ENCODE data around the gene RFNG.

RFNG gene

GRCh38 chr17:82058230-82058854, 6.7 kb upstream of the RFNG start:
- DNase-seq: no peak

DNA sequence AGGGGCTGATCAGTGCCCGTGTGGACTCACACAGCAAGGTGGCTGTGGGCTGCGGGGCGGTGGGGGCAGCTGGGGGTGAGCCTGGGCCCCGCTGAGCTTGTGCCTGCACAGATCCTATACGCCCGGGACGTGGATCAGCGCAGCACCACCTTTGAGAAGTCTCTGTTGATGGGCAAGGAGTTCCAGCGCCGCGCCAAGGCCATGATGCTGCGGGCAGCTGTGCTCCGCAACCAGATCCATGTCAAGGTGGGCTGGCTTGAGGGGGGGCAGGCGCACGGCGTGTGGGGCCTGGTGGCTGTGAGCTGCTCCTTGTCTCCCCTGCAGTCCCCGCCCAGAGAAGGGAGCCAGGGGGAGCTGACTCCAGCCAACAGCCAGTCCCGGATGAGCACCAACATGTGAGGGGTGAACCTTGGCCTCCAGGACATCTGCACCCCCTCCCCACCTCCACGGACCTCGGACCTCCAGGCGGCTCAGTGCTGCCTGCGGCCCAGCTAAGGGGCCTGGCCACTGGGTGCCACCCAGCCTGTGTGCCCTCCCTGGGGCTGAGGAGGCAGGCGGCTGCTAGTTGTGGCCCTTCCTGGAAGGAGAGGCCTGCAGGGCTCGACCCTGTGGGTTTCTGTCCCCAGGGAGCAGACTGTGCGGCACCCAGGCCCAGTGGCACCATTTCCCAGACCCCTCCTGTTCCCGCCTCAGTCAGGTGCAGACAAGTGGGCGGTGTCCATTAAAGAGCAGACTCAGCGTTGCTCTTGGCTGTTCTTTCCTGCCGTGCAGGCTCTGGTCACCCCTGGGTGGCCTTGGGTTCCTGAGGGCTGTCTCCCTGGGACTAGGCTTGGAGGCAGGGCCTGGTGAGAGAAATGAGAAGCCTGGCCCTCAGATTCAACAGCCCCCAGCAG, 5.4 kb upstream of the RFNG start:
- no peak for DNase-seq

DNA sequence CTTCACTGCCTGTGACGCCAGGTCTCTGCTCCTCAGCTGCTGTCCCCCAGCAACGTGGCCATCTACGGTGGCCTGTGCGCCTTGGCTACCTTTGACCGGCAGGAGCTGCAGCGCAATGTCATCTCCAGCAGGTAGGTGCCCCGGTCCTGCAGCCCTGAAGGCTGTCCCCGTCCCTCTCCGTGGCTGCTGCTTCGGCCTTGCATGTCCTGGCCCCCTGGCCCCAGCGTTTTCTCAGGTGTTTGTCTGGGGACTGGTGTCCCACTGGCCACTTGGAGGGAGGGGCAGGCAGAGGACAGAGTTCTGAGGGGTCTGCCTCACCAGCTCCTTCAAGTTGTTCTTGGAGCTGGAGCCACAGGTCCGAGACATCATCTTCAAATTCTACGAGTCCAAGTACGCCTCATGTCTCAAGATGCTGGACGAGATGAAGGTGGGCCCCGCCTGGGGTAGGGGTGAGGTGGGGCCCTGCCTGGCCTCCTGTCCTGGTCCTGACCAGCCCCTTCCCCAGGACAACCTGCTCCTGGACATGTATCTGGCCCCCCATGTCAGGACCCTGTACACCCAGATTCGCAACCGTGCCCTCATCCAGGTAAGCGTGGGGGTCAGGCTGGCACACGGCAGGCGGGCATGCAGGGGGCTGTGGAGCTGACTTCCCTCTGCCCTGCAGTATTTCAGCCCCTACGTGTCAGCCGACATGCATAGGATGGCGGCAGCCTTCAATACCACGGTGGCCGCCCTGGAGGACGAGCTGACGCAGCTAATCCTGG, 4.5 kb upstream of the RFNG start:
- DNase-seq: no peak

DNA sequence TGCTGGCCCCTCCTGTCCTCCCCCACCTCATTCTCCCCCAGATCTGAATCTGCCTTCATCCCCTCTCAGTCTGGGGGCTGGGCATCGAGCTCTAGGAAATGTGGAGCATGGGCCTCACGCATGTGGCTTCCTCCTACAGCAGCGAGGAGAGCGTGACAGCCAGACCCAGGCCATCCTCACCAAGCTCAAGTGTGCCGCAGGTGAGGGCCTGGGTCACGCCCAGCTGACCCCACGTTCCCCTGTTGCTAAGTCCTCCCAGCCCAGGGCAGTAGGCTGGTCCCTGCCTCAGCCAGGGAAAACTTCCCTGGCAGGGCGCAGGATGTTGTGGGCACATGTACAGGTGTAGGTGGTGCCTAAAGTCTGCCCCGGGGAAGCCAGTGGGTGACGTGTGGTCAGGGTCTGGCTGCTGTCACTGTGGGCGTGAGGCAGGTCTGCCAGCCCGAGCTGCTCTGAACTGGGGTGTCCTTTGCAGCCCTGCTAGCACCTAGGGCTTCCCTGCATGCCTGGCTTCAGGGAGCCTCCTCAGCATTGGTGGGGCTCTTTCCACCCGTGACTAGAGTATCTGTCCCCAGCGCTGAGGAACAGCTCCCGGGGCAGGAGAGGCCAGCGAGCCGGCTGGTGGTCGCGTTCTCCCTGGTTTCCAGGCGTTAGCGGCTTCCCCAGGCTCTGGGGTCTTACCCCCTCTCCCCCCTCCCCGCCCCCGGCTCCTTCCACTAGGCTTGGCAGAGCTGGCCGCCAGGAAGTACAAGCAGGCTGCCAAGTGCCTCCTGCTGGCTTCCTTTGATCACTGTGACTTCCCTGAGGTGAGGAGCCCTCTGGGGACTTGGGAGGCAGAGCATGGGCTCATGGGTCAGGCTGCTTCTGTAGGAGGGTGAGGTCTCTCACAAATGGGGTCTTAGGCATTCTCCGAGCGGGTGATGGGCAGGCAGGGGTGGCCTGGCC, 3.7 kb upstream of the RFNG start:
- DNase-seq: no peak

- DNase-seq: no peak
Measured at GRCh38 chr17:82054351-82055022, 2.9 kb upstream of the RFNG start.

- DNase-seq: no peak
Measured at GRCh38 chr17:82053556-82054263, 2.1 kb upstream of the RFNG start.

DNA sequence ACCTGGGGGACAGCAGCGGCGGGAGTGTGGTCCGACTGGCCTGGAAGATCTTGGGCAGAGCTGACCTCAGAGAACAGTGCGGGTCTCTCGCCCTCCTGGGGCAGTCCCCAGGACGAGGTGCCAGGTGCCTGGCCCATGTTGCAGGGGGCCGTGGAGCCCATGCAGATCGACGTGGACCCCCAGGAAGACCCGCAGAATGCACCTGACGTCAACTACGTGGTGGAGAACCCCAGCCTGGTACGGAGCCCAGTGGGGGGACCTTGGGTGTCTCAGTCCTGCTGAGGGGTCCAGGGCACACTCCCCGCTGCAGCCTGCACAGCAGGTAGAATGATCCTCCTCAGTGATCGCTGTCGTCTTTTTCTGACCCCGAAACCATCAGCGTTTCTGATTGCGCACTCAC, 1.5 kb upstream of the RFNG start:
- no peak for DNase-seq

DNA sequence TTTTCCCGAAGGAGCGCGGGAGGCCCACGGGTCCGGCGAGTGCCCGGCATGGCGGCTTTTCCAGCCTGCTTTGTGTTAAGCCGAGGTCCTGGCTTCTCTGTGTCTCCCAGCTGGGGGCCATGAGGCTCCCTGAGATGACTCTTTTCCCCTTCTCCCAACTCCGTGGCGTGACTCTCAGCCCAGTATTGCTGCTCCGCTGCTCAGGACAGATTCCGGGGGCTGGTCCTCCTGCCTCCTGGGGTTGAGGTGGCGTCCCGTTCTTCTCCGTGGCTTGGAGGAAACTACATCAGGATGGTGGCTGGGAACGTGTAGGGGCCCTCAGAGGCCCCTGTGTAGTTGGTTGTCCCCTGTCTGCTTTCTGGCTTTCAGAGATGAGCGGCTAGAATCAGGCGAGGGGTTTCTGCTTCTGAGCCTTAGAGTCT, 1.0 kb upstream of the RFNG start:
- no peak for DNase-seq

- DNase-seq: no peak
Measured at GRCh38 chr17:82050761-82051641, 610 bp downstream of the RFNG start.

DNA sequence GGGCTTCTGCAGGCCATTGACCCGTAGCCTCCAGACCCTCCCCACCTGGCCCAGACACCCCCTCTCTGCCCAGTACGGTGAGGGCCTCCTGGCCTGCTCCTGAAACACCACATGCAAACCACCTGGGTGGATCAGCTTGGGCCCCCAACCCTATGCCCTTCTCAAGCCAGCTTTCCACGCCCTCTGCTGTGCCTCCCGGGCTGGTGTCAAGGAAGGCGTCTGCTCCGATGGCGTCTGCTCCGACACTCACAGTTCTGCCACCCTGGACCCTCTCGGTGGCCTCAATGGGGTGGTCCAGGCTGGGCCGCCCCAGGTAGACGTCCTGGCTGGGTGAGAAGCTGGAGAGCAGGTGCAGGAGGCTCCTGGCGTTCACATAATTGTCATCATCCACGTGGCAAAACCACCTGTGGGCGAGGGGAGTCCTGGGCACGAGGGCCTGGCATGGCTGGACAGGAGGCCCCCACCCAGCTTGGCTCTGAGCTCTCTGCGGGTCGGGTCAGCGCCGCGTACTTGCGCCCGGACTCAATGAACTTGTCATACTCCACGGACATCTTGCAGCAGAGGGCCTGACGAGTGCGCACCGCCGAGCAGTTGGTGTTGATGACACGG, 1.4 kb downstream of the RFNG start:
- no peak for DNase-seq

GRCh38 chr17:82049521-82049971, 2.1 kb downstream of the RFNG start:
- DNase-seq: no peak

DNA sequence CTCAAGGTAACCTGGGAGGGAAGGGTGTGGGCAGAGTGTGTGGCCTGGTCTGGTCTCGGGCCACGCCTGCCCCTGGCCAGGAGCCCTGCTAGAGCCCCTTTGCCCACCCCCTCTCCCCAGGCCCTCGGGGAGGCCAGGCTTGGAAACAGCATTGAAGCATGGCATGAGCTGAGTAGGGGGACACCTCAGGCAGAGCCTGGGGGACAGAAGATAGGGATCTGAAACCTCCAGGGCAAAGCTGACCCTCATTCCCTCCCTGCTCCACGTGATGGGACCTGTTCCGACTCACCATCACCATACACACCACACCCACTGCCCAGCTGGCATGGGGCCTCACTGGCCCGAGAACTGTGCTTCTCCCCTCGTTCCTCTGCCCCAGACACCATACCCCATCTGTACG, 2.5 kb downstream of the RFNG start:
- no peak for DNase-seq

DNA sequence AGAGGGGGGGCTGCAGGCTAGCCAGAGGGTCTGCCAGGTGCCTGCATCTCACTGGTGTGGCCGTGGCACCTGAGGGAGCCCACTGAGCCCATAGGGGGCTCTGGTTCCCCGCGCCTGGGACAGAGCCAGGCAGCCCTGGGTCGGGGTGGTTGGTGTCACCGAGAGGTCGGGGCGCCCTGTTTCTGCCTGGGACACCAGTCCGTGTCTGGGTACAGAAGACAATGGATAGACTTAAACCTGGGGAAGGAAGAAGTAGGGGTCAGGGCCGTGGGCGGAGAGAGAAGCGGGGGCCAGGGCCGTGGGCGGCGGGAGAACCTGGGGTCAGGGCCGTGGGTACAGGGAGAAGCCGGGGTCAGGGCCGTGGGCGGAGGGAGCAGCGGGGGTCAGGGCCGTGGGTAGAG, 3.0 kb downstream of the RFNG start:
- no peak for DNase-seq

- no peak for DNase-seq
Measured at GRCh38 chr17:82047914-82048570, 3.6 kb downstream of the RFNG start.

GRCh38 chr17:82047379-82047778, 4.2 kb downstream of the RFNG start:
- no peak for DNase-seq

- no peak for DNase-seq
Measured at GRCh38 chr17:82046903-82047302, 4.7 kb downstream of the RFNG start.

DNA sequence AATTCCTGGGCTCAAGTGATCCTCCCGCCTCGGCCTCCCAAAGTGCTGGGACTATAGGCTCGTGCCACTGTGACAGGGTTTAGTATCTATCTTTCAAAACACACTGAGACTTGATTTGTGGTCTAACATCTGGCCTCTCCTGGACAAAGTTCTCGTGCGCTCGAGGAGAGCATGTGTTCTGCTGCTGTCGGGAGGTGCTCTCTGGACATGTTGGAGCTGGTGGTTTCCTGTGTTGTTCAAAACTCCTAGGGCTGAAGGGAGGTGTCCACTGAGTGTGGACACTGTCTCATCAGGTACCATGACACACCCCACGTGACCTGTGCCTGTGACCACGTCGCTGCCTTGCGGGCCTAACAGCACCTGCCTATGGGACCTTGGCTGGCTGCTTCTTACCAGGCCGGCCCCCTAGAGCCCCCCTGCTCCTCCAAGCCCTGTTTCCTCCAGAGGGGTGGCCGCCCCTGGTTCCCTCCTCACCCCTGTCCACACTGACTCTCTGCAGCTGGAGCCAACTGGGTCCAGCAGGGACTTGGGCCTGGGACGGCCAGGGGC, 5.6 kb downstream of the RFNG start:
- no peak for DNase-seq

DNA sequence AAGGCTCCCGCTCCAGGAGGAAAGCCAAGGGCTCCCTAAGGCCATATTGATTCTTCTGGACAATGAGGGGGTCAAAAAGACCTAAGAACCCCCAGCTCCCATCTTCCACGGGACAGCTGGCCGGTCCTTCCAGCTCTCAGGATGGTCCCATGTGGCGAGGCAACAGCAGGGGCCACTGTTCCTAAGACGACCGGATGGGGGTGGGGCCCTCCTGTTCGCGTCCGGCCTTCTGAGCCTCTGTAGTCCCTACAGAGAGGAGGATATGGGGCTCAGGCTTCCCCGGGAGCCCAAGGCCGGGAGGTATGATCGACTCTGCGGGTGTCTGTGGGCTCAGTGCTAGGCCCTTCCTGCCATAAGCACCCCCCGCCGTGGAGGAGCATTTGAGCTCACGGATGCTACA, 8.1 kb downstream of the RFNG start:
- no peak for DNase-seq

- no peak for DNase-seq
Measured at GRCh38 chr17:82042649-82043048, 9.0 kb downstream of the RFNG start.

All from fibroblast of skin of abdomen (primary cell).